Measurements from ENCODE around the gene AKIRIN1.
A peak's percentile ranks its signal among the peaks of the same experiment; 100 is the strongest.
"Not testable (repeated sequence)": the region's sequence is repeated elsewhere in the genome, so short reads cannot be mapped to it uniquely, and the experiment has no call there.

The AKIRIN1 gene

GRCh38 chr1:38990738-38991637 lies at the start of gene AKIRIN1:
Gene AKIRIN1 (plus strand): TSS chr1:38991276. CDS start chr1:38991381, 105 bp downstream.
- H3K9me3 ChIP-seq (ENCODE audit: low read length): no peaks in the 10 kb centered on the region
- peak within 1 kb of the TSS; percentile 95 for H3K4me3 ChIP-seq (ENCODE audit: low read length)
- H3K27me3 ChIP-seq (ENCODE audit: insufficient read depth, low read length): no peaks in the 10 kb centered on the region
- H2AFZ ChIP-seq (ENCODE audit: low read depth, low read length): peak within 1 kb of the TSS; percentile 60
- peaks cover 18% of the 10 kb centered on the region for H3K4me1 ChIP-seq (ENCODE audit: insufficient read depth, low read length)
- peaks cover 15% of the 10 kb centered on the region for H3K36me3 ChIP-seq (ENCODE audit: insufficient read depth, low read length)

GRCh38 chr1:38941527-38942019 lies 49.5 kb upstream of the AKIRIN1 start, which contains the start of gene RHBDL2:
Gene RHBDL2 (minus strand): TSS chr1:38941830. CDS start chr1:38919212, 22,618 bp downstream.
- no peak within 1 kb of the TSS for H3K4me3 ChIP-seq (ENCODE audit: low read length)

GRCh38 chr1:38942664-38943428 lies 48.2 kb upstream of the AKIRIN1 start:
- no peak overlapping the region for H3K4me3 ChIP-seq (ENCODE audit: low read length)
- no peaks in the 10 kb centered on the region for H3K9me3 ChIP-seq (ENCODE audit: low read length)
- no peak overlapping the region for H2AFZ ChIP-seq (ENCODE audit: low read depth, low read length)
- peaks cover 7% of the 10 kb centered on the region for H3K27me3 ChIP-seq (ENCODE audit: insufficient read depth, low read length)
- no peaks in the 10 kb centered on the region for H3K4me1 ChIP-seq (ENCODE audit: insufficient read depth, low read length)
- no peaks in the 10 kb centered on the region for H3K36me3 ChIP-seq (ENCODE audit: insufficient read depth, low read length)

More at GRCh38 chr1:38941527-38942019, 49.5 kb upstream of the AKIRIN1 start, which contains the start of gene RHBDL2:
- Histone ChIP-seq H3K4me1 (ENCODE audit: insufficient read depth, low read length) (no peaks in the 10 kb centered on the region), H3K27me3 (ENCODE audit: insufficient read depth, low read length) (peaks cover 7% of the 10 kb centered on the region), H3K36me3 (ENCODE audit: insufficient read depth, low read length) (no peaks in the 10 kb centered on the region), H3K9me3 (ENCODE audit: low read length) (no peaks in the 10 kb centered on the region), H2AFZ (ENCODE audit: low read depth, low read length) (no peak within 1 kb of the TSS)

- Histone ChIP-seq H3K4me1 (ENCODE audit: insufficient read depth, low read length) (no peaks in the 10 kb centered on the region), H3K36me3 (ENCODE audit: insufficient read depth, low read length) (no peaks in the 10 kb centered on the region), H3K9me3 (ENCODE audit: low read length) (no peaks in the 10 kb centered on the region), H3K4me3 (ENCODE audit: low read length) (no peak overlapping the region), H3K27me3 (ENCODE audit: insufficient read depth, low read length) (peaks cover 7% of the 10 kb centered on the region), H2AFZ (ENCODE audit: low read depth, low read length) (no peak overlapping the region)
These were observed 46.5 kb upstream of the AKIRIN1 start for GRCh38 chr1:38944547-38944946.

GRCh38 chr1:38950553-38950952 lies 40.5 kb upstream of the AKIRIN1 start:
- H3K4me3 ChIP-seq (ENCODE audit: low read length): no peak overlapping the region
- no peaks in the 10 kb centered on the region for H3K4me1 ChIP-seq (ENCODE audit: insufficient read depth, low read length)
- H3K27me3 ChIP-seq (ENCODE audit: insufficient read depth, low read length): no peaks in the 10 kb centered on the region
- no peaks in the 10 kb centered on the region for H3K9me3 ChIP-seq (ENCODE audit: low read length)
- no peaks in the 10 kb centered on the region for H3K36me3 ChIP-seq (ENCODE audit: insufficient read depth, low read length)
- H2AFZ ChIP-seq (ENCODE audit: low read depth, low read length): no peak overlapping the region

GRCh38 chr1:38953433-38953860 lies 37.6 kb upstream of the AKIRIN1 start:
- H2AFZ ChIP-seq (ENCODE audit: low read depth, low read length): no peak overlapping the region
- no peaks in the 10 kb centered on the region for H3K9me3 ChIP-seq (ENCODE audit: low read length)
- H3K36me3 ChIP-seq (ENCODE audit: insufficient read depth, low read length): no peaks in the 10 kb centered on the region
- H3K27me3 ChIP-seq (ENCODE audit: insufficient read depth, low read length): no peaks in the 10 kb centered on the region
- no peaks in the 10 kb centered on the region for H3K4me1 ChIP-seq (ENCODE audit: insufficient read depth, low read length)
- no peak overlapping the region for H3K4me3 ChIP-seq (ENCODE audit: low read length)

GRCh38 chr1:38958967-38959366 lies 32.1 kb upstream of the AKIRIN1 start:
- Histone ChIP-seq H3K36me3 (ENCODE audit: insufficient read depth, low read length) (no peaks in the 10 kb centered on the region), H3K4me3 (ENCODE audit: low read length) (no peak overlapping the region), H2AFZ (ENCODE audit: low read depth, low read length) (no peak overlapping the region), H3K9me3 (ENCODE audit: low read length) (peaks cover 1% of the 10 kb centered on the region), H3K27me3 (ENCODE audit: insufficient read depth, low read length) (no peaks in the 10 kb centered on the region), H3K4me1 (ENCODE audit: insufficient read depth, low read length) (no peaks in the 10 kb centered on the region)

GRCh38 chr1:38962113-38962512 lies 29.0 kb upstream of the AKIRIN1 start:
- no peak overlapping the region for H2AFZ ChIP-seq (ENCODE audit: low read depth, low read length)
- H3K4me3 ChIP-seq (ENCODE audit: low read length): no peak overlapping the region
- no peaks in the 10 kb centered on the region for H3K27me3 ChIP-seq (ENCODE audit: insufficient read depth, low read length)
- no peaks in the 10 kb centered on the region for H3K36me3 ChIP-seq (ENCODE audit: insufficient read depth, low read length)
- H3K9me3 ChIP-seq (ENCODE audit: low read length): peaks cover 1% of the 10 kb centered on the region
- H3K4me1 ChIP-seq (ENCODE audit: insufficient read depth, low read length): no peaks in the 10 kb centered on the region

GRCh38 chr1:38962560-38962959 lies 28.5 kb upstream of the AKIRIN1 start:
- Histone ChIP-seq H3K4me1 (ENCODE audit: insufficient read depth, low read length) (no peaks in the 10 kb centered on the region), H2AFZ (ENCODE audit: low read depth, low read length) (no peak overlapping the region), H3K27me3 (ENCODE audit: insufficient read depth, low read length) (no peaks in the 10 kb centered on the region), H3K36me3 (ENCODE audit: insufficient read depth, low read length) (no peaks in the 10 kb centered on the region), H3K9me3 (ENCODE audit: low read length) (peaks cover 1% of the 10 kb centered on the region), H3K4me3 (ENCODE audit: low read length) (no peak overlapping the region)

- H3K27me3 ChIP-seq (ENCODE audit: insufficient read depth, low read length): no peaks in the 10 kb centered on the region
- no peak overlapping the region for H3K4me3 ChIP-seq (ENCODE audit: low read length)
- peaks cover 5% of the 10 kb centered on the region for H3K4me1 ChIP-seq (ENCODE audit: insufficient read depth, low read length)
These were observed 26.9 kb upstream of the AKIRIN1 start for GRCh38 chr1:38964140-38964548.

GRCh38 chr1:38973145-38973544 lies 17.9 kb upstream of the AKIRIN1 start:
- H3K4me1 ChIP-seq (ENCODE audit: insufficient read depth, low read length); H3K27me3 ChIP-seq (ENCODE audit: insufficient read depth, low read length); H2AFZ ChIP-seq (ENCODE audit: low read depth, low read length); H3K9me3 ChIP-seq (ENCODE audit: low read length); H3K36me3 ChIP-seq (ENCODE audit: insufficient read depth, low read length); H3K4me3 ChIP-seq (ENCODE audit: low read length): not testable (repeated sequence)

More at GRCh38 chr1:38964140-38964548, 26.9 kb upstream of the AKIRIN1 start:
- Histone ChIP-seq H3K9me3 (ENCODE audit: low read length) (peaks cover 1% of the 10 kb centered on the region), H3K36me3 (ENCODE audit: insufficient read depth, low read length) (no peaks in the 10 kb centered on the region), H2AFZ (ENCODE audit: low read depth, low read length) (no peak overlapping the region)

- Histone ChIP-seq H3K36me3 (ENCODE audit: insufficient read depth, low read length) (no peaks in the 10 kb centered on the region), H3K9me3 (ENCODE audit: low read length) (peaks cover 6% of the 10 kb centered on the region), H3K4me3 (ENCODE audit: low read length) (no peak overlapping the region)
These were observed 17.2 kb upstream of the AKIRIN1 start for GRCh38 chr1:38973659-38974437.

More at GRCh38 chr1:38973659-38974437, 17.2 kb upstream of the AKIRIN1 start:
- Histone ChIP-seq H3K4me1 (ENCODE audit: insufficient read depth, low read length) (peaks cover 6% of the 10 kb centered on the region), H2AFZ (ENCODE audit: low read depth, low read length) (no peak overlapping the region), H3K27me3 (ENCODE audit: insufficient read depth, low read length) (no peaks in the 10 kb centered on the region)
